HepG2 (cell line): ENCODE data around the gene TIMM17B. TPM values are rescaled to one million over a fixed set of nuclear protein-coding genes. Genes with fewer than 3 reads are reported as not detected.

ENCODE experiments used
- BRCA1 ChIP-seq: sonication (generic); formaldehyde crosslinking; IDR thresholded peaks from 2 replicates; pipeline ENCODE4 v1.4.0; 2020; ENCODE audit warnings: missing genetic modification reagents
- GATA4 ChIP-seq: sonication (generic); IDR thresholded peaks from 2 replicates; pipeline ENCODE4 v1.6.1; 2016; ENCODE audit warnings: antibody characterized with exemption, low read depth, borderline replicate concordance
- KDM3A ChIP-seq: IDR thresholded peaks from 2 replicates; pipeline ENCODE4 v1.6.1; 2018; ENCODE audit warnings: low read depth, missing compliant biosample characterization
- MAFK ChIP-seq, 2 experiments: IDR thresholded peaks in 1 of 2; conservative IDR thresholded peaks in 1 of 2; 2 replicates each; pipeline ENCODE4 v1.6.1; 2011; ENCODE audit warnings: improper control_type of control experiment in 2 of 2, low read length in 2 of 2
- MZF1 ChIP-seq: sonication (generic); formaldehyde crosslinking; IDR thresholded peaks from 2 replicates; pipeline ENCODE4 v1.8.1; 2023; ENCODE audit warnings: mild to moderate bottlenecking, missing genetic modification reagents, borderline replicate concordance
- NR2F1 ChIP-seq, 2 experiments: fragments of 450-650 bp in 1 of 2; formaldehyde crosslinking in 1 of 2; IDR thresholded peaks; 2 replicates each; pipeline versions ENCODE4 v1.5.0 to v1.6.1; 2016 to 2020; ENCODE audit warnings: mild to moderate bottlenecking in 1 of 2, missing compliant biosample characterization in 1 of 2, missing genetic modification reagents in 1 of 2, moderate library complexity in 1 of 2
- POLR2A ChIP-seq, 2 experiments: IDR thresholded peaks; 2 replicates each; pipeline ENCODE4 v1.6.1; 2011; ENCODE audit warnings: low read depth in 2 of 2, low read length in 2 of 2, mild to moderate bottlenecking in 1 of 2, moderate library complexity in 1 of 2; ENCODE audit not compliant: insufficient read depth in 1 of 2
- RFX1 ChIP-seq: fragments of 450-650 bp; IDR thresholded peaks from 2 replicates; pipeline ENCODE4 v1.6.1; 2017
- ZBTB38 ChIP-seq: sonication (generic); formaldehyde crosslinking; IDR thresholded peaks from 2 replicates; pipeline ENCODE4 v1.5.1; 2020; ENCODE audit warnings: mild to moderate bottlenecking, missing genetic modification reagents
- ZNF274 ChIP-seq: sonication (generic); formaldehyde crosslinking; IDR thresholded peaks from 2 replicates; pipeline ENCODE4 v1.5.1; 2020; ENCODE audit warnings: mild to moderate bottlenecking, missing genetic modification reagents
- ZNF543 ChIP-seq: sonication (generic); formaldehyde crosslinking; IDR thresholded peaks from 2 replicates; pipeline ENCODE4 v1.4.0; 2020; ENCODE audit warnings: mild to moderate bottlenecking, missing genetic modification reagents
- ZNF564 ChIP-seq: sonication (generic); formaldehyde crosslinking; IDR thresholded peaks from 2 replicates; pipeline ENCODE4 v1.8.1; 2023; ENCODE audit warnings: mild to moderate bottlenecking, missing genetic modification reagents
- ZNF720 ChIP-seq: sonication (generic); formaldehyde crosslinking; IDR thresholded peaks from 2 replicates; pipeline ENCODE4 v1.4.0; 2020; ENCODE audit warnings: missing genetic modification reagents
- ZNF749 ChIP-seq: sonication (generic); formaldehyde crosslinking; IDR thresholded peaks from 2 replicates; pipeline ENCODE4 v1.8.0; 2022; ENCODE audit warnings: mild to moderate bottlenecking, missing genetic modification reagents, moderate library complexity, borderline replicate concordance
- ZNF782 ChIP-seq: sonication (generic); formaldehyde crosslinking; IDR thresholded peaks from 2 replicates; pipeline ENCODE4 v1.4.0; 2020; ENCODE audit warnings: missing genetic modification reagents, mild to moderate bottlenecking, borderline replicate concordance
- polyA plus RNA-seq, 8 experiments: library from polyadenylated mRNA; depleted of rRNA in 3 of 8; stranded (reverse) in 7 of 8; unstranded in 1 of 8; fragments of >200 nt; fragmentation: Illumina TruSeq in 4 of 8; extraction: Trizol in 4 of 8; gene quantifications; 2 replicates each; pipeline versions ENCODE4 v1.2.1 to v1.2.3, GENCODE V29; 2011 to 2016; ENCODE audit warnings: low read depth in 4 of 8, missing spikeins in 1 of 8, mixed read lengths in 1 of 8; ENCODE audit not compliant: insufficient read depth in 1 of 8
- total RNA-seq, 5 experiments: library from RNA; depleted of rRNA; stranded (reverse); fragments of >200 nt; fragmentation: Illumina TruSeq; extraction: Trizol; gene quantifications; 2 replicates each; pipeline ENCODE4 v1.2.3, GENCODE V29; 2016; ENCODE audit warnings: low read depth in 1 of 5
- TF ChIP-seq, protein P1 (sequence below): sonication (generic); formaldehyde crosslinking; IDR thresholded peaks from 2 replicates; pipeline ENCODE4 v1.4.0; 2020; ENCODE audit warnings: missing genetic modification reagents
- TF ChIP-seq, protein P2 (sequence below): sonication (generic); formaldehyde crosslinking; conservative IDR thresholded peaks from 2 replicates; pipeline ENCODE4 v1.5.0; 2020; ENCODE audit warnings: missing genetic modification reagents
- TF ChIP-seq, protein P3 (sequence below): sonication (generic); formaldehyde crosslinking; conservative IDR thresholded peaks from 2 replicates; pipeline ENCODE4 v1.4.0; 2020; ENCODE audit warnings: missing genetic modification reagents
- TF ChIP-seq, protein P4 (sequence below): sonication (generic); formaldehyde crosslinking; IDR thresholded peaks from 2 replicates; pipeline ENCODE4 v1.4.0; 2020; ENCODE audit warnings: mild to moderate bottlenecking, missing genetic modification reagents, borderline replicate concordance

Gene TIMM17B
- total and polyA plus RNA-seq, 2 of the 13 experiments (the other 11 are each of a cell fraction or from before 2014, with no cell fraction given): 56.0 to 72.5 TPM

DNA sequence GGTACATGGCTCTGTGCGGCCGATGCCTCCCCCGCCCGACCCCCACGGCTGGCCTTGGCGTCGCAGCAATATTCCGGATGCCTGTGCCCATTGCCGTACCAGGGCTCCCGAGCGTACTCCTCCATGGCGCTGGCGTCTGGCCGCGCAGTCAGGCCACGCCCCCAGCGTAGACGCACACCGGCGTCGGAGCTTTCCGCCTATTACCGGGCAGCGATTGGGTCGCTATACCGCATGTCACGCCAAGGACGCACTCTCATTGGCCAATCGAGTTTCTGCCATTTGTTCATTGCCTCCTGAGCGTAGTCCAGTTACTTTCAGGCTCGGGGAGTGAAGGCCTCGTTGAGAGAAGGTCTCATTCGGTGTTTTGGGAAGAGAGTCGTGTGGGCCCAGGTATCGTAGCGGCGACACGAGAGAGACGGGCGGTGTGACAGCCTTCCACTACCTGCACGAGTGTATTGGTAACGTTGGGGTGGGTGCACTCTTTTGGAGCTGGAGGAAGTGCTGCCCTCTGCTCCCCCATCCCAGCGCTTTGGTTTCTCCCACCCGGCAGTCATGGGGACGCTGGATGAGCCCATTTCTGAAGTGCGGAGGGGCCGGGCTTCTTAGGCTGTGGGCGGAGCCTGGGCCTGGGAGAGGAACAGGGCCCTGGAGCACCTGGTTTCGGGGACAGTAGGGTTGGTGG is at the start of gene TIMM17B, which contains the start of gene PQBP1 (continued):
- TF ChIP-seq, protein P1, sequence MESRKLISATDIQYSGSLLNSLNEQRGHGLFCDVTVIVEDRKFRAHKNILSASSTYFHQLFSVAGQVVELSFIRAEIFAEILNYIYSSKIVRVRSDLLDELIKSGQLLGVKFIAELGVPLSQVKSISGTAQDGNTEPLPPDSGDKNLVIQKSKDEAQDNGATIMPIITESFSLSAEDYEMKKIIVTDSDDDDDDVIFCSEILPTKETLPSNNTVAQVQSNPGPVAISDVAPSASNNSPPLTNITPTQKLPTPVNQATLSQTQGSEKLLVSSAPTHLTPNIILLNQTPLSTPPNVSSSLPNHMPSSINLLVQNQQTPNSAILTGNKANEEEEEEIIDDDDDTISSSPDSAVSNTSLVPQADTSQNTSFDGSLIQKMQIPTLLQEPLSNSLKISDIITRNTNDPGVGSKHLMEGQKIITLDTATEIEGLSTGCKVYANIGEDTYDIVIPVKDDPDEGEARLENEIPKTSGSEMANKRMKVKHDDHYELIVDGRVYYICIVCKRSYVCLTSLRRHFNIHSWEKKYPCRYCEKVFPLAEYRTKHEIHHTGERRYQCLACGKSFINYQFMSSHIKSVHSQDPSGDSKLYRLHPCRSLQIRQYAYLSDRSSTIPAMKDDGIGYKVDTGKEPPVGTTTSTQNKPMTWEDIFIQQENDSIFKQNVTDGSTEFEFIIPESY (CRISPR knock-in tag): no peak
- no peak for TF ChIP-seq NR2F1 (CRISPR knock-in tag; IDR thresholded peaks at IDR 0.05)
- no peak for TF ChIP-seq MZF1 (CRISPR knock-in tag)
- TF ChIP-seq ZNF749: no peak
- no peak for TF ChIP-seq BRCA1
- no peak for TF ChIP-seq ZNF782 (CRISPR knock-in tag)
- TF ChIP-seq MAFK (conservative IDR thresholded peaks at IDR 0.05 in 1 of 2, IDR thresholded peaks at IDR 0.05 in 1 of 2; ENCODE audit: low read length in 2 of 2): no peak
- peak; percentile 15; the same call in 1 of the 2 replicates for TF ChIP-seq GATA4
- TF ChIP-seq ZNF720: no peak
- TF ChIP-seq, protein P2, sequence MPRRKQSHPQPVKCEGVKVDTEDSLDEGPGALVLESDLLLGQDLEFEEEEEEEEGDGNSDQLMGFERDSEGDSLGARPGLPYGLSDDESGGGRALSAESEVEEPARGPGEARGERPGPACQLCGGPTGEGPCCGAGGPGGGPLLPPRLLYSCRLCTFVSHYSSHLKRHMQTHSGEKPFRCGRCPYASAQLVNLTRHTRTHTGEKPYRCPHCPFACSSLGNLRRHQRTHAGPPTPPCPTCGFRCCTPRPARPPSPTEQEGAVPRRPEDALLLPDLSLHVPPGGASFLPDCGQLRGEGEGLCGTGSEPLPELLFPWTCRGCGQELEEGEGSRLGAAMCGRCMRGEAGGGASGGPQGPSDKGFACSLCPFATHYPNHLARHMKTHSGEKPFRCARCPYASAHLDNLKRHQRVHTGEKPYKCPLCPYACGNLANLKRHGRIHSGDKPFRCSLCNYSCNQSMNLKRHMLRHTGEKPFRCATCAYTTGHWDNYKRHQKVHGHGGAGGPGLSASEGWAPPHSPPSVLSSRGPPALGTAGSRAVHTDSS (CRISPR knock-in tag): no peak
- peak; percentile 25; the same call in 1 of the 2 replicates for TF ChIP-seq ZNF564 (CRISPR knock-in tag)
- no peak for TF ChIP-seq ZNF543 (CRISPR knock-in tag)
- no peak for TF ChIP-seq ZNF274
- peak in 1 of 2 experiments; percentile 94; a peak in 2 of 4 replicates for TF ChIP-seq POLR2A (IDR thresholded peaks at IDR 0.05; ENCODE audit: insufficient read depth in 1 of 2, low read depth in 2 of 2, low read length in 2 of 2)
- TF ChIP-seq ZBTB38: no peak
- TF ChIP-seq, protein P3, sequence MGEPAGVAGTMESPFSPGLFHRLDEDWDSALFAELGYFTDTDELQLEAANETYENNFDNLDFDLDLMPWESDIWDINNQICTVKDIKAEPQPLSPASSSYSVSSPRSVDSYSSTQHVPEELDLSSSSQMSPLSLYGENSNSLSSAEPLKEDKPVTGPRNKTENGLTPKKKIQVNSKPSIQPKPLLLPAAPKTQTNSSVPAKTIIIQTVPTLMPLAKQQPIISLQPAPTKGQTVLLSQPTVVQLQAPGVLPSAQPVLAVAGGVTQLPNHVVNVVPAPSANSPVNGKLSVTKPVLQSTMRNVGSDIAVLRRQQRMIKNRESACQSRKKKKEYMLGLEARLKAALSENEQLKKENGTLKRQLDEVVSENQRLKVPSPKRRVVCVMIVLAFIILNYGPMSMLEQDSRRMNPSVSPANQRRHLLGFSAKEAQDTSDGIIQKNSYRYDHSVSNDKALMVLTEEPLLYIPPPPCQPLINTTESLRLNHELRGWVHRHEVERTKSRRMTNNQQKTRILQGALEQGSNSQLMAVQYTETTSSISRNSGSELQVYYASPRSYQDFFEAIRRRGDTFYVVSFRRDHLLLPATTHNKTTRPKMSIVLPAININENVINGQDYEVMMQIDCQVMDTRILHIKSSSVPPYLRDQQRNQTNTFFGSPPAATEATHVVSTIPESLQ (CRISPR knock-in tag): no peak
- TF ChIP-seq, protein P4, sequence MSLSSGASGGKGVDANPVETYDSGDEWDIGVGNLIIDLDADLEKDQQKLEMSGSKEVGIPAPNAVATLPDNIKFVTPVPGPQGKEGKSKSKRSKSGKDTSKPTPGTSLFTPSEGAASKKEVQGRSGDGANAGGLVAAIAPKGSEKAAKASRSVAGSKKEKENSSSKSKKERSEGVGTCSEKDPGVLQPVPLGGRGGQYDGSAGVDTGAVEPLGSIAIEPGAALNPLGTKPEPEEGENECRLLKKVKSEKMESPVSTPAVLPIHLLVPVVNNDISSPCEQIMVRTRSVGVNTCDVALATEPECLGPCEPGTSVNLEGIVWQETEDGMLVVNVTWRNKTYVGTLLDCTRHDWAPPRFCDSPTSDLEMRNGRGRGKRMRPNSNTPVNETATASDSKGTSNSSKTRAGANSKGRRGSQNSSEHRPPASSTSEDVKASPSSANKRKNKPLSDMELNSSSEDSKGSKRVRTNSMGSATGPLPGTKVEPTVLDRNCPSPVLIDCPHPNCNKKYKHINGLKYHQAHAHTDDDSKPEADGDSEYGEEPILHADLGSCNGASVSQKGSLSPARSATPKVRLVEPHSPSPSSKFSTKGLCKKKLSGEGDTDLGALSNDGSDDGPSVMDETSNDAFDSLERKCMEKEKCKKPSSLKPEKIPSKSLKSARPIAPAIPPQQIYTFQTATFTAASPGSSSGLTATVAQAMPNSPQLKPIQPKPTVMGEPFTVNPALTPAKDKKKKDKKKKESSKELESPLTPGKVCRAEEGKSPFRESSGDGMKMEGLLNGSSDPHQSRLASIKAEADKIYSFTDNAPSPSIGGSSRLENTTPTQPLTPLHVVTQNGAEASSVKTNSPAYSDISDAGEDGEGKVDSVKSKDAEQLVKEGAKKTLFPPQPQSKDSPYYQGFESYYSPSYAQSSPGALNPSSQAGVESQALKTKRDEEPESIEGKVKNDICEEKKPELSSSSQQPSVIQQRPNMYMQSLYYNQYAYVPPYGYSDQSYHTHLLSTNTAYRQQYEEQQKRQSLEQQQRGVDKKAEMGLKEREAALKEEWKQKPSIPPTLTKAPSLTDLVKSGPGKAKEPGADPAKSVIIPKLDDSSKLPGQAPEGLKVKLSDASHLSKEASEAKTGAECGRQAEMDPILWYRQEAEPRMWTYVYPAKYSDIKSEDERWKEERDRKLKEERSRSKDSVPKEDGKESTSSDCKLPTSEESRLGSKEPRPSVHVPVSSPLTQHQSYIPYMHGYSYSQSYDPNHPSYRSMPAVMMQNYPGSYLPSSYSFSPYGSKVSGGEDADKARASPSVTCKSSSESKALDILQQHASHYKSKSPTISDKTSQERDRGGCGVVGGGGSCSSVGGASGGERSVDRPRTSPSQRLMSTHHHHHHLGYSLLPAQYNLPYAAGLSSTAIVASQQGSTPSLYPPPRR (CRISPR knock-in tag): no peak
- no peak for TF ChIP-seq RFX1
- TF ChIP-seq KDM3A (CRISPR knock-in tag): no peak
